B cell (primary cell): ENCODE data around the gene TRIM40. TPM values are rescaled to one million over a fixed set of nuclear protein-coding genes. Genes with fewer than 3 reads are reported as not detected.

ENCODE experiments used
- ATAC-seq: fragments of 200-7000 bp; cut with Tn5 transposase; one replicate; pipeline ENCODE4 v1.10.0; 2021; ENCODE audit warnings: low read depth, mild to moderate bottlenecking, moderate number of reproducible peaks, moderate library complexity
- CTCF ChIA-PET: fragments of 350-600 bp; sonication (Branson Sonifier 250); formaldehyde crosslinking; loops from one replicate; lab custom pipeline; 2021; ENCODE audit warnings: antibody characterized with exemption, inconsistent platforms; lab: Charles Lee
- POLR2A ChIA-PET: fragments of 350-600 bp; sonication (Branson Sonifier 250); formaldehyde crosslinking; loops from one replicate; lab custom pipeline; 2021; ENCODE audit warnings: antibody characterized with exemption; lab: Charles Lee
- DNase-seq: peaks from one replicate; pipeline ENCODE4 v3.0.0; 2013
- H2AFZ ChIP-seq: 2 replicates; pipeline ENCODE4 v1.6.1; 2012; ENCODE audit warnings: mild to moderate bottlenecking, low read depth, low read length; ENCODE audit not compliant: insufficient read depth, poor library complexity, severe bottlenecking
- H3K27ac ChIP-seq, 2 donors: 1 replicate in 1 of 2; 2 replicates in 1 of 2; pipeline ENCODE4 v1.5.1; 2012 to 2013; ENCODE audit warnings: low read length in 2 of 2, mild to moderate bottlenecking in 2 of 2, moderate library complexity in 1 of 2
- H3K27me3 ChIP-seq, 4 experiments: fragments of 200-600 bp in 1 of 4; sonication (generic) in 1 of 4; replicated peaks in 1 of 4; 1 replicate in 2 of 4; 2 replicates in 2 of 4; pipeline versions ENCODE4 v1.6.1 to v1.7.0; 2013 to 2016; ENCODE audit warnings: low read length in 3 of 4, mild to moderate bottlenecking in 2 of 4, mixed read lengths in 1 of 4, moderate library complexity in 1 of 4; ENCODE audit not compliant: insufficient read depth in 4 of 4, control insufficient read depth in 3 of 4; ENCODE audit errors: control extremely low read depth in 1 of 4
- H3K36me3 ChIP-seq, 2 experiments: replicated peaks in 1 of 2; 1 replicate in 1 of 2; 2 replicates in 1 of 2; pipeline versions ENCODE4 v1.6.1 to v1.7.1; 2013; ENCODE audit warnings: low read length in 1 of 2; ENCODE audit not compliant: insufficient read depth in 2 of 2, control insufficient read depth in 1 of 2; ENCODE audit errors: control extremely low read depth in 1 of 2, extremely low read depth in 1 of 2
- H3K4me1 ChIP-seq, 2 donors: fragments of 200-600 bp in 1 of 2; sonication (generic) in 1 of 2; 1 replicate in 1 of 2; 2 replicates in 1 of 2; pipeline versions ENCODE4 v1.5.1 to v1.6.1; 2013 to 2017; ENCODE audit warnings: low read length in 2 of 2; ENCODE audit not compliant: control insufficient read depth in 2 of 2, insufficient read depth in 2 of 2
- H3K4me2 ChIP-seq: replicated peaks from 2 replicates; pipeline ENCODE3; 2012; ENCODE audit warnings: mild to moderate bottlenecking, low read depth, low read length; ENCODE audit not compliant: poor library complexity, severe bottlenecking
- H3K4me3 ChIP-seq, 5 experiments: fragments of 200-600 bp in 1 of 5; sonication (generic) in 1 of 5; 1 replicate in 3 of 5; 2 replicates in 2 of 5; pipeline versions ENCODE4 v1.5.1 to v1.7.0; 2011 to 2016; ENCODE audit warnings: low read length in 4 of 5, mild to moderate bottlenecking in 4 of 5, low read depth in 2 of 5, control low read depth in 1 of 5, moderate library complexity in 1 of 5; ENCODE audit not compliant: insufficient read depth in 1 of 5; ENCODE audit errors: control extremely low read depth in 1 of 5, extremely low read depth in 1 of 5
- H3K79me2 ChIP-seq: fragments of 200-600 bp; sonication (generic); one replicate; pipeline ENCODE4 v1.6.0; 2016; ENCODE audit warnings: low read length; ENCODE audit not compliant: control insufficient read depth, insufficient read depth
- H3K9ac ChIP-seq: fragments of 200-600 bp; sonication (generic); 2 replicates; pipeline ENCODE4 v1.6.1; 2017; ENCODE audit warnings: mild to moderate bottlenecking, low read length, moderate library complexity
- H3K9me3 ChIP-seq, 3 donors: one replicate each; pipeline versions ENCODE4 v1.6.1 to v1.7.1; 2013; ENCODE audit warnings: low read length in 2 of 3; ENCODE audit not compliant: control insufficient read depth in 2 of 3, insufficient read depth in 1 of 3; ENCODE audit errors: control extremely low read depth in 1 of 3
- H4K20me1 ChIP-seq: 2 replicates; pipeline ENCODE4 v1.6.0; 2012; ENCODE audit warnings: mild to moderate bottlenecking, low read length; ENCODE audit not compliant: insufficient read depth, control insufficient read depth, poor library complexity, severe bottlenecking
- H3K27ac Mint-ChIP-seq: one replicate; pipeline ENCODE4 v1.8.0; 2021; ENCODE audit warnings: mixed read lengths
- H3K27me3 Mint-ChIP-seq: one replicate; pipeline ENCODE4 v1.8.0; 2021; ENCODE audit warnings: mixed read lengths
- H3K4me1 Mint-ChIP-seq: one replicate; pipeline ENCODE4 v1.8.0; 2021; ENCODE audit warnings: mixed read lengths
- H3K4me3 Mint-ChIP-seq: one replicate; pipeline ENCODE4 v1.8.0; 2021; ENCODE audit warnings: mixed read lengths
- H3K9me3 Mint-ChIP-seq: one replicate; pipeline ENCODE4 v1.8.0; 2022; ENCODE audit warnings: mixed read lengths; ENCODE audit not compliant: insufficient read depth
- CTCF ChIP-seq: fragments of 200-600 bp; IDR thresholded peaks from one replicate; pipeline ENCODE4 v1.8.0; 2022; ENCODE audit warnings: antibody characterized with exemption, mild to moderate bottlenecking
- EZH2 ChIP-seq: IDR thresholded peaks from 2 replicates; pipeline ENCODE4 v1.6.1; 2012; ENCODE audit warnings: borderline replicate concordance, low read depth, mild to moderate bottlenecking, moderate library complexity, low read length; ENCODE audit not compliant: insufficient read depth, poor library complexity, severe bottlenecking
- WGBS: methylation state at CpG from one replicate; pipeline ENCODE4 v1.1.5; 2013; ENCODE audit warnings: missing lambda C conversion rate; ENCODE audit not compliant: insufficient coverage; 5-methylcytosine and 5-hydroxymethylcytosine counted together
- intact Hi-C: fragments of 100-400 bp; cut with micrococcal nuclease; formaldehyde crosslinking; loops from one replicate; pipeline ENCODE4 v1.10.0; 2022
- polyA plus RNA-seq: library from polyadenylated mRNA; depleted of rRNA; stranded (reverse); fragments of >200 nt; gene quantifications from 2 replicates; pipeline ENCODE4 v1.2.3, GENCODE V29; 2012
- total RNA-seq, 2 donors: library from RNA; stranded (reverse); fragments of 120-200 nt in 1 of 2; gene quantifications; 1 replicate in 1 of 2; 2 replicates in 1 of 2; pipeline versions ENCODE4 v1.2.3 to v1.2.4, GENCODE V29; 2013 to 2022

TRIM40 gene
- total and polyA plus RNA-seq, 2 donors (not counting 1 experiment from before 2014, with no cell fraction given), result not detected

DNA sequence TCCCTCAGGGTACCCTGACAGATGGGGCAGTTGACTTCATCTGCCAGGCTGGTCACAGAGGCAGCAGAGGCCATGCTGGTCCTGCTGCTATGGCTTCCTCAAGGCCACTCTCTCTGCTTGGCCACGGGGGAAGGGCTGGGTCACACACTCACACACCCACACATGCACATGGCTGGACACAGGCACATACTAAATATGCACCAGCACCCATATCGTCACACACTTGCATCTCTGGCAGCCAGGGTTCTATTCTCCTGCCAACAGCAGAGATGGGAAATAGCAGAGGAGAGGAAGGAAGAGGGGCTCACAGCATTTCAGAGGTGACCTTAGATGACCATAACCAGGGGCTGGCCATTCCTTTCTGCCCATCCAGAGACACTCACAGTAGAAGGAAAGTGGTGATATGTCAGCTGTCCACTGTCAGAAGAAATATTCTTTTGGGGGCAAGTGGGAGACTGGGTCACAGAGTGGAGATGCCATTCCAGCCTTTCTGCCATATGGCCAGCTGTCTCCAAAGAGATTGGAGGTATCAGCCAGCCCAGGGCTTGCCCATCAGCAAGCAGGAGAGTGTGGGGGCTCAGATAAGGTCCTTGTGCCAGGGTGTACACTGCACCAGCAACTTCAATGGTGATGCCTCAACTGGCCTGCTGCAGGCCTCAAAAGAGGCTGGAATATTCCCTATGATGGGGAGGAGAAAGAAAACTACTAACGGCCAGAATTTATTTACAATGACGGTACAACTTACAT lies 25.0 kb downstream of the TRIM40 start, which contains the start of gene TRIM10:
TRIM10 (minus strand) TSS at position 427 of the 747 bp plus-strand sequence; CDS start at position 74, 353 bp downstream.
- ChIA-PET CTCF (no interaction called here), POLR2A (no interaction called here)
- no peak within 1 kb of the TSS for H2AFZ ChIP-seq
- DNase-seq (no peak), ATAC-seq (no peak)
- Mint-ChIP-seq H3K27me3 (peaks cover 40% of the 10 kb centered on the region), H3K9me3 (no peaks in the 10 kb centered on the region), H3K4me1 (no peaks in the 10 kb centered on the region), H3K4me3 (no peak within 1 kb of the TSS), H3K27ac (no peak within 1 kb of the TSS)
- H3K4me2 ChIP-seq, result no peak within 1 kb of the TSS
- H3K27me3 ChIP-seq, result peaks cover 0 to 17% (median 4%) of the 10 kb centered on the region in 4 experiments
- H3K4me3 ChIP-seq, result no peak within 1 kb of the TSS
- no peaks in the 10 kb centered on the region for H3K79me2 ChIP-seq
- H3K27ac ChIP-seq, result no peak within 1 kb of the TSS
- no peaks in the 10 kb centered on the region for H4K20me1 ChIP-seq
- 64% methylated on average over 1 of the region's 4 CpGs for WGBS
- no peaks in the 10 kb centered on the region for H3K4me1 ChIP-seq
- no peaks in the 10 kb centered on the region for H3K36me3 ChIP-seq
- H3K9ac ChIP-seq, result no peak within 1 kb of the TSS
- no peak for TF ChIP-seq EZH2
- no peak for TF ChIP-seq CTCF
- intact Hi-C loops, result no loop called here
- H3K9me3 ChIP-seq, result peaks cover 0 to 3% (median 0%) of the 10 kb centered on the region in 3 donors

DNA sequence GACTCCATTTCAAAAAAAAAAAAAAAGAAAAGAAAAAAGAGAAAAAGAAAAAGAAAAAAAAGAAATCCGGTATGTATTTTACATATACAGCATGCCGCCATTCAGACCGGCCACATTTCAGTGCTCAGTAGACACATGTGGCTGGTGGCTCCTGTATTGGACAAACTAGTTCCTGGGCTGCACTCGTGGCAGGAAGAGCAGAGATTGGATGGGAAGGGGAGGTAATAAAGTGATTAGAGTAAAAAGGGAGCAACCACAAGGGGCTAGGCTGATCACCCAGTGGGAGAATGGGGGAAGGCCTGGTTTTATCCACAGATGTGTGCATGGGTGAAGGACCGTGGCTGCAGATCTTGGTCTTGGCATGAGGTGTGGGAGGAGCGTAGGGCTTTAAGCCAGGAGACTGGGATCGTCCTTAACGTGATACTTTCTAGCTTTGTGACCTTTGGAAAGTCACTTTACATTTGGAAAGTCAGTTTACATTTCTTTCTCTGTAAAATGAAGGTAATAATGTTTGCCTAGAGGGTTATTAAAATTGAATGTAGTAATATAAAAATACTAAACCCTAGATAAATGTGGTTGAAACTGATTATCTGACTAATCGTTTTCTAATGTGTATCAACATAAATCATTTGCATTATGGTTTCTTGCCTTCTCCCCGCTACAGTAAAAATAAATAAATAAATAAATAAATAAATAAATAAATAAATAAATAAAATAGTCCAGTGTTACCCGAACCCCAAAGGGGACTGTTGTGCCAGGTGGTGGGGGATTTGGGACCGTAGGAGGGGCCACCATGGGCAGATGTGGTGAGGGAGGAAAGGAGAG lies 26.5 kb downstream of the TRIM40 start:
- H3K27me3 ChIP-seq, result peaks cover 0 to 19% (median 2%) of the 10 kb centered on the region in 4 experiments
- ATAC-seq, result no peak
- no peaks in the 10 kb centered on the region for H4K20me1 ChIP-seq
- intact Hi-C loops, result no loop called here
- no peak for DNase-seq
- Mint-ChIP-seq H3K4me3 (no peak overlapping the region), H3K27me3 (peaks cover 38% of the 10 kb centered on the region), H3K4me1 (no peaks in the 10 kb centered on the region), H3K9me3 (no peaks in the 10 kb centered on the region), H3K27ac (no peak overlapping the region)
- no peak overlapping the region for H3K4me2 ChIP-seq
- no peak overlapping the region for H3K9ac ChIP-seq
- H2AFZ ChIP-seq, result no peak overlapping the region
- no peak overlapping the region for H3K27ac ChIP-seq
- H3K4me3 ChIP-seq, result no peak overlapping the region
- ChIA-PET CTCF (no interaction called here), POLR2A (no interaction called here)
- H3K9me3 ChIP-seq, result peaks cover 0 to 3% (median 0%) of the 10 kb centered on the region in 3 donors
- H3K4me1 ChIP-seq, result no peaks in the 10 kb centered on the region
- H3K79me2 ChIP-seq, result no peaks in the 10 kb centered on the region
- H3K36me3 ChIP-seq, result no peaks in the 10 kb centered on the region
- WGBS, result 90% methylated on average over 4 of the region's 12 CpGs
- TF ChIP-seq EZH2 (no peak), CTCF (no peak)
